AG04449 (cell line): Measurements from ENCODE around the gene PILRA.

ENCODE experiments used
- CTCF ChIA-PET: fragments of 350-600 bp; formaldehyde crosslinking; extraction: SDS; loops from one replicate; lab custom pipeline; 2021; ENCODE audit warnings: antibody characterized with exemption; lab: Yijun Ruan, JAX
- POLR2A ChIA-PET: fragments of 400-600, 350-600 bp; formaldehyde crosslinking; extraction: SDS; loops from one replicate; lab custom pipeline; 2020; ENCODE audit warnings: antibody characterized with exemption, inconsistent platforms; lab: Yijun Ruan, JAX
- DNase-seq: peaks from one replicate; pipeline ENCODE4 v3.0.0-alpha.2; 2010; ENCODE audit warnings: low read depth, low spot score
- H3K4me3 ChIP-seq: 2 replicates; pipeline ENCODE4 v1.5.1; 2011; ENCODE audit warnings: low read depth, mild to moderate bottlenecking, control low read depth, low read length
- CTCF ChIP-seq: IDR thresholded peaks from one replicate; pipeline ENCODE4 v1.5.1; 2011; ENCODE audit warnings: mild to moderate bottlenecking, moderate library complexity, low read length, control low read depth, inconsistent platforms; ENCODE audit not compliant: insufficient read depth; ENCODE audit errors: missing control alignments

Gene PILRA

DNA sequence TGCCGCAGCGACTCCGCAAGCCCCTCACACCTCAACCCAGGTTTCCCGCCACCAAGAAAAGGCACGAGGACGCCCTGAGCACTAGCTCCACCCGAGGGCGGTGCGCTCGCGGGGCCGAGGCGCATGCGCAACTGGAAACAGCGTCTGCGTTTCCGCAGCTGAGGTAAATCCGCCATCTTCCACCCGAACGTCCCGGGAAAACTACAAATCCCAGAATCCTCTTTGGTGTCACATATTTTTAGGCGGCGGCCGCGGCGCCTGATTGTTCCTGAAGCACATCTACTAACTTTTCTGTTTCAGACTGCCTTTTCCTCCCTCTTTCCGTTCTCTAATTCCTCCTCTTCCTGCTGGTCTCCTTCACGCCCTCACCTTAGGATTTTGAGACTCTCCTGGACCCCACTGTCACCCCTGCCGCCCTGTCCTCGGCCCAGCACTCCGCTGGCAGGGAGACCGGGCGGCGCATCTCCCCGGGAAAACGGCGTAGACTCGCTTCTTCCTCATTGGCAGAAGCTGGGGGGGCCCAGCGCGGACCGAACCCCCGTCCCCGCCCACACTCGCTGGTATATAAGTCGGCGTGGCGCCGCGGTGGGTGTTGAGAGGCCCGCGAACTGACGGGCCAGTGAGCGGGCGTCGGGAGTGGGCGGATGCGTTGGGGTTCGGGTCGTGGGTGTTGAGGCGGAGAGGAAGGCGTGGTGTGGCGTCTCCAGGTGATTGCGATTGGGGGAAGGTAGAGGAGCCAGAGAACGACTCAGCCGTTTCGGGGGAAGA, 55.1 kb downstream of the PILRA start, which contains the start of gene ZCWPW1:
Gene ZCWPW1, minus strand, starts transcription at position 505 of the 768 bp plus-strand sequence. CDS start 8,054 bp downstream, outside the sequence.
- H3K4me3 ChIP-seq, result peak within 1 kb of the TSS; percentile 92
- peak; percentile 81 for DNase-seq
- POLR2A ChIA-PET, result interaction anchor here (0.5 to 2.9 kb wide), 15 partner anchors 11 to 461 kb away, joined by 3 to 19 read pairs (median 4); partner anchors contain the start of genes AGFG2, FBXO24, LRCH4 and MOSPD3
- TF ChIP-seq CTCF, result no peak
- CTCF ChIA-PET, result interaction anchor here (1.1 to 2.8 kb wide), 2 partner anchors 21 to 23 kb away, joined by 3 to 9 read pairs; no protein-coding TSS in a partner anchor

DNA sequence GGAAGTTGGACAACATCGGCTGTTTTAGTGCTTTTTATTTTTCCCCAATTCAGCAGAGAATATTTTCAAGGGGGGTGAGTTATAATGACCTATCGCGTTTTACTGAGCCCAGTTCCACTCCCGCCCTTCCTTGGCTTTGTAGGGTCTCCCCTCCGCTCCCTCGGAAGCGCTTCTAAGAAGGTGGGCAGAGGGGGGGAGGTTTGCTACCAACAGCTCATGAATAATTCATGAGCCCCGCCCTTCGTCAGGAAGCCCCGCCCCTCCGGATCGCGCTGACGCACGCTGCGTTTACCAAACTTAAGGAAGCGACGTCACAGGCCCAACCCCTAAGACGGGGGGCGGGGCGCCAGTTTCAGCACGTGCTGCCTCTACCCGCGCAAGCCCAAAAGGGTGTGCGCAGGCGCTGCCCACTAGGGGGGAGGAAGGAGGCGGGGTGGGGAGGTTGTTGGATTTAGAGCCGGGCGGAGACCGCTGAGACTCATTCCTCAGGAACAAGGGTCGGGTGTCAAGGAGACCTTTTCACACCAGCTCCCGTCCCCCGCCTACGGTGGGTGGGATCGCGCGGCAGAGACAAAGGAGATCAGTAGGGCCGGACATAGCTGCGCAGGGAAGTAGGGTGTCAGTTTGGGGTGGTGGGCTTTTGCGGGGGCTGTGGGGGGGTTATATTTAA, 55.8 kb downstream of the PILRA start:
- no peak for TF ChIP-seq CTCF
- DNase-seq, result peak; percentile 98
- ChIA-PET CTCF (interaction anchor here (1.1 to 2.8 kb wide), 2 partner anchors 22 kb away, joined by 3 to 9 read pairs; no protein-coding TSS in a partner anchor), POLR2A (interaction anchor here (0.5 to 2.9 kb wide), 16 partner anchors 11 to 907 kb away, joined by 3 to 19 read pairs (median 4); partner anchors contain the start of genes AGFG2, FBXO24, LRCH4 and MOSPD3)
- H3K4me3 ChIP-seq, result peak overlapping the region; percentile 92

- ChIA-PET POLR2A (interaction anchor here (0.5 to 2.9 kb wide), 15 partner anchors 10 to 906 kb away, joined by 3 to 19 read pairs (median 4); partner anchors contain the start of genes FBXO24, LRCH4 and MOSPD3), CTCF (interaction anchor here (0.8 to 2.8 kb wide), 3 partner anchors 22 to 263 kb away, joined by 3 to 9 read pairs (median 3); partner anchors contain the start of gene FBXO24)
- DNase-seq, result peak; percentile 69
- no peak for TF ChIP-seq CTCF
- H3K4me3 ChIP-seq, result peak within 1 kb of the TSS; percentile 92
Measured at GRCh38 chr7:100429637-100430492, 56.6 kb downstream of the PILRA start, which contains the start of gene MEPCE. Gene MEPCE (plus strand): TSS chr7:100429831. CDS start chr7:100430019, 188 bp downstream.

DNA sequence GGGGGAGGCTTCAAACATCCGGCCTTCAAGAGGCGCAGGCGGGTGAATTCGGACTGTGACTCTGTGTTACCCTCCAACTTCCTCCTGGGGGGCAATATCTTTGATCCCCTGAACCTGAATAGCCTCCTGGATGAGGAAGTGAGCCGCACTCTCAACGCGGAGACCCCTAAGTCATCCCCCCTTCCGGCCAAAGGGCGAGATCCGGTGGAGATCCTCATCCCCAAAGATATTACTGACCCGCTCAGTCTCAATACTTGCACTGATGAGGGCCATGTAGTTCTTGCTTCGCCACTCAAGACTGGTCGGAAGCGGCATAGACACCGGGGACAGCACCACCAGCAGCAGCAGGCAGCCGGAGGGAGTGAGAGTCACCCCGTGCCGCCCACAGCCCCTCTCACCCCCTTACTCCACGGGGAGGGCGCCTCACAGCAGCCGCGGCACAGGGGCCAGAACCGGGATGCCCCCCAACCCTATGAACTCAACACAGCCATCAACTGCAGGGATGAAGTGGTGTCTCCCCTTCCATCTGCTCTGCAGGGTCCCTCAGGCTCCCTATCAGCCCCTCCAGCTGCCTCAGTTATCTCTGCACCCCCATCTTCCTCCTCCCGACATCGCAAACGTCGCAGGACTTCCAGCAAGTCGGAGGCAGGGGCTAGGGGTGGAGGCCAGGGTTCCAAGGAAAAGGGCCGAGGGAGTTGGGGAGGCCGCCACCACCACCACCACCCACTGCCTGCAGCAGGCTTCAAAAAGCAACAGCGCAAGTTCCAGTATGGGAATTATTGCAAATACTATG, 57.4 kb downstream of the PILRA start:
- ChIA-PET CTCF (interaction anchor here (0.9 to 1.5 kb wide), 2 partner anchors 39 to 156 kb away, joined by 3 to 6 read pairs; partner anchors contain the start of gene FBXO24), POLR2A (interaction anchor here (0.6 to 2.9 kb wide), 4 partner anchors 14 to 280 kb away, joined by 3 to 19 read pairs (median 4); partner anchors contain the start of genes FBXO24 and LRCH4)
- peak overlapping the region; percentile 92 for H3K4me3 ChIP-seq
- DNase-seq, result no peak
- TF ChIP-seq CTCF, result no peak

- H3K4me3 ChIP-seq, result peak overlapping the region; percentile 92
- POLR2A ChIA-PET, result no interaction called here
- TF ChIP-seq CTCF, result no peak
- CTCF ChIA-PET, result interaction anchor here (1.5 kb wide), 1 partner anchor 38 kb away, joined by 6 read pairs; no protein-coding TSS in a partner anchor
- DNase-seq, result no peak
Measured at GRCh38 chr7:100431286-100431735, 58.0 kb downstream of the PILRA start.
